ENCODE data around the gene ANP32A.

DNA sequence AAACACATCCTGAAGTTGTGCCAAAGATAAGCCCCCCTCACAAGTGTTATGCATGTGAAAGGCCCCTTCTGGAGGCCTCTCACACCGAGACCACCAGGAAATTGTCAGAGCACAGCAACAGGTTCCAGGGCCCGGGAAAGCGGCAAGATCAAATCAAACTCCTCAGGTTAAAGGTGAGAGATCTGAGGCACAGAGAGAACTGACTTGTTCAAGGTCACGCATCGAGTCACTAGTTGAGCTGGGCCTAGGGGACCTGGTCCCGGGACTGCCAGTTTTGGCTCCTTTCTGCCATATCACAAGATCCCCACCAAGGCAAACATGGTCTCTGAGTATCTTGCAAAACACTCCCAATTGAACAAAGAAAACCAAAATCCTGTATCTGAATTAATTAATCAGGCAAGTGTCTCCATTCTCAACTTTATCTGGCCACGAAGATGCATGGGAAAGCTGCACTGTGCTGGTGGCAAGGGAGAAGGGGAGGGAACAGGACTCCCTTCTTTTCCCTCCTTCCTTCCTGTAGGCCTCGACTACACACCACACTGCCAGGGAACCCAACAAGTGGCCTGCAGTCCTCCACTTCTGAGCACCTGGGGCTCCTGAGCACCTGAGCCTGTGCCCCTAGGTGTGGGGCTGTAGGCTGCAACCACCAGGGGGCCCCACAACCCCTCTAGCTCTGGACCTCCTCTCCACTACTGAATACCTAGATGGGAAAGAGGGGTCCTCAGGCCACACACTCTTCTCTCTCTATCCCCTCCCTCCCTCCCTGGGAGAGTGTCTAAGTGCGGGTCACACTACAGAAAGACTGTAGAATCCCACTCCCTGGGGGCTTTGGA, 37.3 kb downstream of the ANP32A start:
- TF ChIP-seq FOXP2 (optimal IDR thresholded peaks at IDR 0.05; ENCODE audit: borderline replicate concordance, extremely low read depth, extremely low read length, insufficient read depth) (no peak), POLR2AphosphoS5 (IDR thresholded peaks at IDR 0.05; ENCODE audit: low read depth, low read length) (no peak), SIN3A (IDR thresholded peaks at IDR 0.05; ENCODE audit: borderline replicate concordance, insufficient read depth, low read length) (no peak), TAF1 (IDR thresholded peaks at IDR 0.05; ENCODE audit: borderline replicate concordance, insufficient read depth, low read length) (no peak), REST (IDR thresholded peaks at IDR 0.05; ENCODE audit: insufficient read depth in 1 of 2, low read depth in 2 of 2, low read length in 2 of 2) (no peak)
